ENCODE data around the gene NRF1.

NRF1 gene

GRCh38 chr7:129740574-129741410 is 129.3 kb downstream of the NRF1 start:
- DNase-seq (ENCODE audit: low read depth in 2 of 2): no peak

GRCh38 chr7:129741743-129742213 is 130.3 kb downstream of the NRF1 start:
- no peak for DNase-seq (ENCODE audit: low read depth in 2 of 2)

DNA sequence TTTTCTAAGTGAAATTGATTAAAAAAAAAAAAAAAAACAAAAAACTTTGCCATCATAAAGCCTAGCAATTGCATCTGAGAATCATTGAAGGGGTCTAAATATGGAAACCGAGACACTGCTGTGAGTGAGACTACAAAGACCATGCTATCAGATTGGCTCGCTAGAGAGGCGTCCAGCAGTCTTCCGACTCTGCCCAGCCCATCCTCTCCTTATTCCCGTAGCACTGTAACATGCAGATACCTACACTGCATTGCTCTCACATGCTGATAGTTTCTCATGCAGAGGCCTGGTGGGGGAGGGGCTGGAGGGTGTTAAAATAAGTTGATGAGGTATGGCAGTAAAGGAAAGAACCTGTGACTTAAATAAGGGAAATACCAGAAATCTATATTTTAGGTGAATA is 130.7 kb downstream of the NRF1 start:
- no peak for DNase-seq (ENCODE audit: low read depth in 2 of 2)

- no peak for DNase-seq (ENCODE audit: low read depth in 2 of 2)
Measured at GRCh38 chr7:129746857-129747529, 135.5 kb downstream of the NRF1 start.

DNA sequence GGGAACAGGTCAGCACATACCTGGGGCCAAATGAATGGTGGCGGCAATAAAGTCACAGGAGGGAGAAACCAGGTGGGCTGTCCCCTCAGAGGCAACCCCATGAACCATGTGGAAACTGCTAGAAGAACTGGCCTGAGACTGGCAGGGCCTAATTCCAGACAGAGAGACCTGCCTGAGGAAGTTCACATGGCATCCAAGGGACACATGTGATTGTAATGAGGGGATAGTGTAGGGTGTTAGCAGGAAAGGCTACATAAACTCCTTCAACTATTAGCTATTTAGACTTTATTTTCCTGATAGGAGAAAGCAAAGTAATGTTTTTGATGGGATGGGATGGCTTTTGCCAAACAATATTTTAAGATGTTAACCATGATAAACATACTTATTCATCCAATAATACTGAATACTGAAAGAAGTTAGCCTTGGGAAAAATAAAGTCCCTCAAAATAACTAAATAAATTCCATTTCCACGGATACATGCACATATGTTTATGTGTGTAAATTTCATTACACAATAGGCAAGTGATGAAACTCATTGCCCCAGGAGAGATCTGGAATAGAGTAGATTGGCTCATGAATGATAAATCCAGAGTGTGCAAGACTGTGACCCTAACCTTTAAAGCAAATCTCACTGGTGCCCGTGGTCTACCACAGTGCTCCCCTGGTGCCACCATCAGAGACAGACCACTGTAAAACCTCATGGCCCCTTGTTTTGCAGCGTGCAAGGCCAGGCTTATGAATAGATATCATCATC is 137.0 kb downstream of the NRF1 start:
- DNase-seq (ENCODE audit: low read depth in 2 of 2): no peak

DNA sequence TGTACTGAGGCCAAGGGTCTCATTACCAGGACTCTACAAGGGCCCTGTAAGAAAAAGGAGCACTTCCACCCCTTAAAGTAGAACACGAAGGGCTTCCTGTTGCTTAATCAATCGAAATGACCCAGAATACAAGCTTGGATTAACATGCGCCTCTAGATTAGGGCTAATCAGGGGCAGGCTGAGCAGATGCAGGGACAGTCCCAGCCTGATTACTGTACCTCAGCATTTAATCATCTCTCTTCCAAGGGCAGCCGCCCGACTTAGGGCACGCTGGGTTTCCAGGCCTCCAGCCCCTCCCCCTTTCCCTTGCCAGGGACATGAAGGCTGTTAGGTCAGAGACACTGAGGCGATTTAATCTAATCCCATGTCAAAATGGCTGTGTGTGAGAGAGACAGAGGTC is 138.6 kb downstream of the NRF1 start:
- no peak for DNase-seq (ENCODE audit: low read depth in 2 of 2)

DNA sequence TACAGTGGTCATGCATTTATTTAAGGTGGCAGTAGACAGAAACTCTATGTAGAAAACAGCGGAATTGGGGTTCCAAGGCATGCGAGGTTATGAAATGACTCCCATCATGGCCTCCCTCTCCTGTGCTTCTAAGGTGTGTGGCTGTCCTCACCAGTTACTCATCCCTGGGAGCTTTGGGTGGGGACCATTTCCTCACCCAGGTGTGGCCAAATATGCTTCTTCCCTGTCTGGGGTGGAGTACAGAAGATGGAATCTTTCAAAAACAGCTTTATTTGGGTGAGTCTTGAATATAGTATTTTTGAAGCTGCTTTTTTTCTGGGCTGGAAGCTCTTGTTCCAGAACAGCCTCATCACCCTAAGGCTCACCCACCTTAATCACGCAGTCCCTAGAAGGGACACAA is 139.0 kb downstream of the NRF1 start:
- no peak for DNase-seq (ENCODE audit: low read depth in 2 of 2)

DNA sequence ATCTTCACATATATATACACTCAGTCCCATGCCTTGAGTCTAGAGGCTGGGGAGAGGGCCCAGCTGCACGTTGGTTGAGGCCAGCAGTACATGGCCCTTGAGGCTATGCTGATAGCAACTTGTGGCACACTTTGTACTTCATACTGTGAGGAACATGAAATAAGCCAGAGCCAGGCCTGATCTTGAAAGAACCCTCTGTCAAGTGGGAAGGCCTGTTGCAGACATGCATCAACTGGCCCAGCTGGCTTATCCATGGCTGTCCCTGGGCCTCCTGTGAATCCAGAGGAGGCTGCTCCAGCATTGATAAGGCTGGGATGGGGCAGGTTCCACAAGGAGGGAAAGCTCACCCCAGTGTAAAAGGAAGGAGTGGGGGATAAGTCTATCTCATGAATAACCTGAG is 140.4 kb downstream of the NRF1 start:
- no peak for DNase-seq (ENCODE audit: low read depth in 2 of 2)

DNA sequence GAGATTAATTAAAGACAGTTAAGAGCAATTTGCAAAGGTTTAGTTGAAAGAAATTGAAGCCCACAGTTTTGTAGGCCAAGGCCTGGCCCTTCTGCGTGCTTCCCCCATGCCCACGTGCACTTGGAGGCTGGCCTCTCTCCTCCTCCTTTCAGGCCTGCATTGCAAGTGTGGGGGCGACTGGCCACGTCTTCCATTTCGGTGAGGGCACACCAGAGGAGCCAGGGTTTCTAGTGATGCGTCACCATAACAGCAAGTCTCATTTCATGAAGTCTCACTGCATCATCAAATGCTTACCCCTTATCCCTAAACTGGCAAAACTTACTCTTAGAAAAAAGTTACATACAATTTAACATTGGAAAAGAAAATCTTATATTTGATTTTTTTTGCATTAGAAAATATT is 141.2 kb downstream of the NRF1 start:
- DNase-seq (ENCODE audit: low read depth in 2 of 2): no peak

- no peak for DNase-seq (ENCODE audit: low read depth in 2 of 2)
Measured at GRCh38 chr7:129754406-129754805, 142.9 kb downstream of the NRF1 start.

GRCh38 chr7:129757991-129758390 is 146.5 kb downstream of the NRF1 start:
- DNase-seq (ENCODE audit: low read depth in 2 of 2): no peak

DNA sequence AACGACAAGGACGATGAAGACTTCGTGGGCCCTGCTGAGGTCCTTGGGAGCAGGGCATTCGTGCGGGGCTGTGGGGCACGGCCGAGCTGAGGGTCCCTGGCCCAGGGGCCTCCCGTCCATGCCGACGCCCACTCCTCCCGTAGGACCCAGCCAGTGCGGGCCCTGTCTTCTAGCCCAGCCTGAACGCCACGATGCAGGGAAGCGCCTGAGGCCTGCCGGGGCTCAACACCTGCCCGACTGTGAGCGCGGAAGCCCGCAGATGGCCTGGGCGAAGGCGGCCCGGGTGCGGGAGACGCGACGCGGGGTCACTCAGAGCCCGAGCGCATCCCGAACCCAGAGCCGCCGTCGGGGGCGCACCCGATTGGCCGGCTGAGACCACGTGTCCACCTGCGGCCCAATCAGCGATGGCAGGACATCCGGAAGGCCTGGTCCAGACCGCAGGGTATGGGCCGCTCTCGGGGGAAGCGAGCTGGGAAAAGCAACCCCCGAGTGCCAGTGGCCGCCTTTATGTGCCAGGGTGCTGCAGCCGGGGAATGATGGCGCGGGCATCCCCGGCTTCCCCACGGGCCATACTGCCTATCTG is 151.0 kb downstream of the NRF1 start:
- no peak for DNase-seq (ENCODE audit: low read depth in 2 of 2)

DNA sequence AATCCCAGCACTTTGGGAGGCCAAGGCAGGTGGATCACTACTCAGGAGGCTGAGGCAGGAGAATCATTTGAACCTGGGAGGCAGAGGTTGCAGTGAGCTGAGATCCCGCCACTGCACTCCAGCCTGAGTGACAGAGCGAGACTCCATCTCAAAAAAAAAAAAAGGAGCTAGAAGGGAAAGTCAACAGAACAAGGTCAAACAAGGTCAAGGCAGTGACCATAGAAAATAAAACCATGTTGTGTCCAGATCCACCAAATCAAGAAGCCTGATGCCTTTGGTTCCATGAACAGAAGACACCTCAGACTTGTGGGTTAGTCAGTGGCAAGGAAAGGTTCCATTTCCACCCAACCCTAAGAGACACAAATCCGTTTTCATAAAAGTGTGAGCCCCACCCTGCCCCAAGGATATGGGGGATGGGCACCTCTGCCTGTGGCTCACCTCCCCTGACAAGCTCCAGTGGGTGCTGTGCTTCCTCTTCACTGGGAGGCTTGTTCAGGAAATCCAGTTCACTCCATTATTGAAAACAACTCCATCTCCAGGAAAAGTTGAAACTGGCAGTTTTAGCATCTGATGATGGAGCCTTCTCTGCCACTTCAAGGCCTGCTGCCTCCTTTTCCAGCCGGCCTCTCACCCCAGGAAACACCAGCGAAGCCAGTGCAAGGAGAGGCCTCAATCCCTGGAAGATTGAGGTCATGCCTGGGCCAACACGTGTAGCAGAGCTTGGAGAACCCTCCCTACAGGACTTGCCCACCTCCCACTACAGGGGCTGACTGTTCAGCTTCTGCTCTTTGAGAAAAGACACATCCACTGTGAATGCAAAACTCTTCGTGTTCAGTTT is 152.9 kb downstream of the NRF1 start:
- DNase-seq (ENCODE audit: low read depth in 2 of 2): no peak

DNA sequence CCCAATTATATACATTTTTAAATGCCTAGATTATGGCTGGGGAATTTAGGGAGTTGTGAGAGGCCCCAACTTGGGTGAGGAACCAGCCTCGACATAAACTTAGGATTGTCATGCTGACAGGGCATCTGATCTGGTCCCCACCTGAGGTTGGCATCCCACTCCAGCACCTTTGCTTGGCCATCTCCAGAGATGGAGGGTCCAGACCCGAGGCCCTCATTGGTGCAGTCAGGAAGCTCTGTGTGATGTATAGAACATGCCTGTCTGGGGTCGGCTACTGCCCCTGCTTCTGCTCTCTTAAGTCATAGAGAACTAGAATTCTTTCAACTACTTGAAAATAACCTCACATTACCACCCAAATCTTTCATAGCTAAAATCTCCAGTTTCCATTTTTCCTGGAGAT is 153.8 kb downstream of the NRF1 start:
- DNase-seq (ENCODE audit: low read depth in 2 of 2): no peak

GRCh38 chr7:129767120-129768015 is 155.8 kb downstream of the NRF1 start:
- no peak for DNase-seq (ENCODE audit: low read depth in 2 of 2)

DNA sequence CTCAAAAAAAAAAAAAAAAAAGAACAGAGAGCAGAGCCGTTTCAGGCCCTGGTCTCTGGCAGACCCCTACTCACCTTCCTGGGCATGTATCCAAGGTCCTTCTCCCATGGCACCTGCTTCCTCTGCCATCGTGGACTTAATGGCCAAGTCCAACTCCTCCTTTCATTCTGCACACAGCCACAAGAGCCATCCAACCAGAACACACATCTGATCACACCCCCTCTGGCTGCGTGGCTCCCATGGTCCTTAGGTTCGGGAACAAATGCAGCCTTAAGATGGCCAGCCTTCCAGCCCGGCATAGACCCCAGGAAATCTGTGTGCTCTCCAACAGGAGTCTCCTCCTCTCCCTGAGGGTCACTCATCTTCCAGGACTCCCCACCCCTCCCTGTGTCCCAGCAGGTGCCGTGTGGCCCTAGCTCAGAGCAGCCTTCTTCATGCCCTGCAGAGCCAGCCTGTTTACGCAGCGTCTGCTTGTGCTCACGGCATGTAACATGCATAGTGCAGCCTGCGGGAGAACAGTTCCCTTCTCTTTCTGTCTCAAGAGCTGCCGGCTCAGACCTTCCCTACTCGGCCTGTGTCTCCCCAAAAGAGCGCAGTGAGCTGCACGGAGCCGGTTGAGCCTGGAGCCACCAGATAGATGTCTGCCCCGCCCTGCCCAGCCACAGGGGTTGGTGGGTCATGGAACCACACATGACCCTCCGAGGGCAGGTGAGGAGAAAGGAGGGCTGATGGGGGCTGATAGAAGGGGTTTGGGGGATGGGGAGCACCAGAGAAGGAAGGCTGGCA is 157.3 kb downstream of the NRF1 start:
- DNase-seq (ENCODE audit: low read depth in 2 of 2): no peak

- no peak for DNase-seq (ENCODE audit: low read depth in 2 of 2)
Measured at GRCh38 chr7:129769400-129769774, 157.9 kb downstream of the NRF1 start.

DNA sequence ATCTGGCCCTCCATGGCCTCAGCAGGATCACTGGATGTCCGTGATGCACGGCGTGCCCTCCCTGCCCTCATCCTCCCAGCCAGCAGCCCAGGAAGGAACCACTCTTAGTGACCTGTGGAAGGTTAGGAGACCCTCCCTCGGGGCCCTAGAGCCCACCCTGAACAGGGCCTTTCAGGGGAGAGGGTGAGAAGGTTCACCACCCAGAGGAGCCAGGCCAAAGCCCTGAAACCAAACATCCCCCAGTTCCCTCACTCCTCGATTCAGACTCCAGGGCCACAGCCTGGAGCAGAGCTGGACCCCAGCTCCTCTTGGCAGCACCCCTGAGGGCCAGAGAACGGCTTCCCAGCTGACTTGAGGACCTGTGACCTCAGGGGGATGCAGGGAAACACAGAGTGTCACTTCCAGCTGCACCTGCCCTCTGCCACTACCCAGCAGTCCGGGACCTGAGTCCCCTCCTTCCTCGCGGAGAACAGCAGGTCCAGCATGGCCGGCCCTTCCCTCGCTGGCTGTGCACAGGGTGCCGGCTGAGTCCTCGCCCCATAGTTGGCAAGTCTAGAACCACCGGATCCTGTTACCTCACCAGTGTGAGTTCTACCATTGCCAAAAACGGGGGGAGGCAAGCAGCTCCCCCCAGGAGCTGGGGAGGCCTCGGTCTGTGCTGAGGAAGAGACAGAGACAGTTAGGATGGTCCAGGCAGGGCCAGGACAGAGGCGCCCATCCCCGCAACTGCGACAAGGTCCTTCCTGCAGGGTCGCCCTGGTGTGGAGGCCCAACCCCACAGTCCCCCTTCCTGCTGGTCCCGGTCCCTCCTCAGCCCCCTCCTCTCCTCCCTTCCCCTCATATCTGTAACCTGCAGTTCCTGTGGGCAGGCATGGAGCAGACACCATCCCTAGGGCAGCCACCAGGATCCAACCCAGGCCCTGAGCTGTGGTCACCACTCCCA is 158.6 kb downstream of the NRF1 start:
- DNase-seq (ENCODE audit: low read depth in 2 of 2): no peak
